ENCODE data around the gene LDLRAD2.

LDLRAD2 gene

DNA sequence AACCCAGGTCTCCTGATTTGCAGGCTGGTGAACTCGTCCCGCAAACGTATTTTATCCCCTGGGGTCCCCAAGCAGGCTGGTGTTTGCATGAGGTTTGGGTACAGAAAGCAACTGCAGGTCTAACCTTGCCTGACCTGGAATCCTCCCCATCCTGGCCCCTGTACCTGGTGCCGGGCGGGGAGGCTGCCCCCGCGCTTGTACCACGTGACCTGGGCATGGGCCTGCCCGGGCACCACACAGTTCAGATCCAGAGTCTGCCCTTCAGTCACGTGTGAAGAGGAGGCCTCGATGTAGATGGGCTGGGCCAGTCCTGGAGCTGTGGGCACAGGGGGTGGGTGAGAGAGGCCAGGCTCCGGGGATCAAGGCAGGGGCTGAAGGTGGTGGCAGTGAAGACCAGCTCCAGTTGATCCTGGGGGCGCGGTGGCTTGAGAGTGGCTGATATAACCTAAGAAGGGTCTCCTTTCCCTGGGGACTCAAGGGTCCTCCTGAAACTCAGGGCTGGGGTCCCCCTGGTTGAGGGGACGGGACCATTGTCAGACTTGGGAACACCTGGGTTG is 30.6 kb downstream of the LDLRAD2 start:
- no peak for DNase-seq (ENCODE audit: low spot score)

DNA sequence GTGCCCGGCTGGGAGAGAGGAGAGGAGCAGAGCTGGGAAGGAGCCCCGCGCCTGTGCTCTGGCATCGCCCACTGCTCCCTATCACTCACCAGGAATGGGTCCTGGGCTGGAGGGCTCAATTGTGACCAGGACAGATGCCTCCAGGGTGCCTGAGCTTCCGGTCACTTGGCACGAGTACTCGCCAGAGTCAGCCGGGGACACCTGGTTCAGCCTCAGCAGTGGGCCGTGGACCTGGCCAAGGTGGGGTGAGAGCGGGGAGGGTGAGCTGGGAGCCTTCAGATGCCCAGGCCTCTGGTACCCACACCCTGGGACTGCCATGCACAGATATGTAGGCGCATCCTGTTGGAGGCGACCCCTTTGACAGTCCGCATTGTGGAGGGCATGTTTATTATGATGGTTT is 31.1 kb downstream of the LDLRAD2 start:
- DNase-seq (ENCODE audit: low spot score), result no peak

DNA sequence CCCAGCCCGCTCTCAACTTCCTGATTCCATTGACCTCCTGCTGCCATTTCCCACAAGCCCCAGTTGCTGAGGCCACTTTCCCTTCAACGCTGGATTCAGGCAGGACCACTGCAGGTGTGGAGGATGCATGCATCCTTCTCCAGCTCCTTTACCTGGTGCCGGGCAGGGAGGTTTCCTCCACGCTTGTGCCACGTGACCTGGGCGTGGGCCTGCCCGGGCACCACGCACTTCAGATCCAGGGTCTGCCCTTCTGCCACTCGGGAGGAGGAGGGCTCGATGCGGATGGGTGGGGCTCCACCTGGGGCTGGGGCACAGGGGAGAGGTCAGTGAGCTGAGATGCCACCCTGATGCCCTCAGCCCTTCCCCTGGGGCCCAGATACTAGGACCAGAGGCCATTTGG is 31.9 kb downstream of the LDLRAD2 start:
- DNase-seq (ENCODE audit: low spot score), result no peak

DNA sequence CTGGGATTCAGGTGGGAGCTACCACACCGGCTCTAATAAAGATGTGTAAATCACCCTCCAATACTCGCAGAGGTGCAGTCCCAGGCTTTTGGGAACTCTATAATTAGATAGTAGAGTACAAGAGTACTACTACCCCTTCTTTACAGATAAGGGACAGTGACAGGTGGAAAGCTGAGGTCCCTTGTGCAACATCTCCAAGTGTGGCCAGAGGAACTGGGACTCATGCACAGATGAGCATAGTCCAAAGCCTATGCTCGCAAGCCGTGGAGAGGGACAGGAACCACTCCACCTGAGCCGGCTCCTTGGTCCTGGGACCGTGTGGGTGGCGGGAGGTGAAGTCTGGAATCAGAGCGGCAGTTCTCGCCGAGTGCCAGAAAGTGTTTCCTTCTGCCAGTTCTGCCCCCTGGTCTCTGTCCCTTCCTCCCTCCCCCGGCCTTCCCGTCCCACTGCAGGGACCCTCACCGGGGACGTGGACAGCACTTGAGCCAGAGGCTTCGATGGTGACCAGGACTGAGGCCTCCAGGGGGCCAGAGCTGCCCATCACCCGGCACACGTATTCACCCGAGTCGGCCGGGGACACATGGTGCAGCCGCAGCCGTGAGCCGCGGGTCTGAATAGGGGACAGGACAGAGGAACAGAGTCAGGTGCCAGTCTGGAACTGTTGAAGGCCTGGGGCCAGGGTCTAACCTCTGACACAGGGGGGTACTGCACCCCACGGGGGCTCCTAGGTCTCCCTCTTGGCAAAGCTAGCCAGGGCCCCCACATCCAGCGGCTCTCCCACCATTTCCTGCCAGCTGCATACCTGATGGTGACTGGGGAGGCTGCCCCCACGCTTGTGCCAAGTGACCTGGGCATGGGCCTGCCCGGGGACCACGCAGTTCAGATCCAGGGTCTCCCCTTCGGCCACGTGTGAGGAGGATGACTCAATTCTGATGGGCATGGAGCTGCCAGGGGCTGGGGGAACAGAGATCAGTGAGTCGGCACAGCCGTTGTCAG is 33.9 kb downstream of the LDLRAD2 start:
- no peak for DNase-seq (ENCODE audit: low spot score)

DNA sequence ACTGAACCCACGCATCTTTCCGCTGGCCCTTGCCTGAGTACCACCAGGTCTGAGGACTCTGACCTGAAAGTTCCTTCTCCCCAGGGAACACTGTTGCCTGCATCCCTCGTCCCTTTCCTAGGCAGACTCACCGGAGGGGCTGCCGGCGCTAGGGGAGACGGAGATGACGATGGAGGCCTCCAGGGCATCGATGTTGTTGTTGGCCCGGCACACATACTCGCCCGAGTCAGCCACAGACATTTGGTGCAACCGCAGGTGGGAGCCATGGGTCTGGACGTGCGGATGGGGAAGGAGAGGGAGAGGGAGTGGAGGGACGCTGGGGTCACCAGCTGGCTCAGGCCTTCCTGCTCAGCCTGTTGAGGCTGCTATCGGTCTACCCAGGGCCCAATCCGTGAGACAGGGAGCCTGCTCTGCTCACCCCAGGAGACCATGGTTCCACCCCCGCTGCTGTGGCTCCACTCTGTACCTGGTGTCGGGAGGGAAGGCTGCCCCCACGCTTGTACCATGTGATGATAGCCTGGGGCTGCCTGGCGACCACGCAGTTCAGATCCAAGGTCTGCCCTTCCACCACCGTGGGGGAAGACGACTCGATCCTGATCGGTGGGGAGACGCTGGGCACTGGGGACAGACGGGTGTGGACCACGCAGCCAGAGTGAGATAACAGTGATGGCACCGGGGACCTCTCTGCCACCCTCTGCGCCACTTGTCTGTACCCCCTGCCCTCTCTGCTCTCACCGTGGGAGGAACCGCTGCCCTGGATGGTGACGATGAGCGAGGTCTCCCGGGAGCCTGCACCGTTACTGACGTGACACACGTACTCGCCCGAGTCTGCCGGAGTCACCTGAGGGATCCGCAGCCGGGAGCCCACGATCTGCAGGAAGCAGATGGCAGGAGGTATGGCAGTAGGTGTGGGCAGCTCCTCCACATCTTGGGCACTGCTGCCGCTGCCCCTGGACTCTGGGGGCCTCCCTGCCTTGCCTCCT is 35.4 kb downstream of the LDLRAD2 start:
- no peak for DNase-seq (ENCODE audit: low spot score)

DNA sequence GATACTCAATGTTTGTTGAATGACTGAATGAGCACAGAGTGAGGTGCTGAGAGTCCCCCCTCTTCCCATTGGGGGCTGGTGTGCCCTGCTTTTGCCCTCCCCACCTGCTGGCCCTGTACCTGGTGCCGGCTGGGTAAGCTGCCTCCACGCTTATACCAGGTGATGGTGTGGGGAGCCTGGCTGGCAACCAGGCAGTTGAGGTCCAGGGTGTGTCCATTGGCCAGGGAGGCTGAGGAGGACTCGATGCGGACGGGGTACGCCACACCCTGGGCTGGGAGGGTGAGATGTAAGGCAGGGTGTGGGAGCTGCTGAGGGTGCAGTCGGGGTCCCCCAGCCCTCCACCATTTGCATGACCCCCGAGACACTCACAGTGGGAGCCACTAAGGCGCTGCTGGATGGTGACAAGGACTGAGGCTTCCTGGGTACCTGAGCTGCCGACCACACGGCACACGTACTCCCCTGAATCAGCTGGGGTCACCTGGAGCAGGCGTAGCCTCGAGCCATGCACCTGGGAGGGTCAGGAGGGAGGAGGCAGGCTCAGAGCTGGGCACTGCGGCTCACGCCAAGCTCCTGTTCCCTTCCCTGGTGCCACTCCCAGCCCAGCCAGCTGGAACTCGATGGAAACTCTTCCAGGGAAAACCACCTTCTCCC is 36.6 kb downstream of the LDLRAD2 start:
- no peak for DNase-seq (ENCODE audit: low spot score)

DNA sequence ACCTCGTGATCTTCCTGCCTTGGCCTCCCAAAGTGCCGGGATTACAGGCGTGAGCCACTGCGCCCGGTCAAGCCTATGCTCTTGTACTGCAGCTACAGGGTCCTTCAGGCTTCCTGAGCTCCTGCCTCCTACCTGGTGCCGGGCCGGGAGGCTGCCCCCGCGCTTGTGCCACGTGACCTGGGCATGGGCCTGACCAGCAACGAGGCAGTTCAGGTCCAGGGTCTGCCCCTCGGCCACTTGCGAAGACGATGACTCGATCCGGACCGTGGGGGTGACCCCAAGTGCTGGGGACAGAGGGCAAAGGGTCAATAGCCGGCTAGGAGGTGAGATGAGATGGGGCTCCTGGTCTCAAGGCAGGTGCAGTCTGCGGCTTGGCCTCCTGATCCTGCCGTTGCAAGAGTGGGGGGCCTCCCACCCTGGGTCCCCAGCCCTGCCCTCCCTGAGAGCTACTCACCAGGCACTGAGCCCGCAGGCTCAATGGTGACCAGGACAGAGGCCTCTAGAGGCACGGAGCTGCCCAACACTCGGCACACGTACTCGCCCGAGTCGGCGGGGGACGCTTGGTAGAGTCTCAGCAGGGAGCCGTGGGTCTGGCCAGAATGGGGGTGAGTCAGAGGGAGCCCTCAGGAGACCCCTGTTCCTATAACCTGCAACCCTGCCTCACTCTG is 38.0 kb downstream of the LDLRAD2 start:
- DNase-seq (ENCODE audit: low spot score), result no peak

DNA sequence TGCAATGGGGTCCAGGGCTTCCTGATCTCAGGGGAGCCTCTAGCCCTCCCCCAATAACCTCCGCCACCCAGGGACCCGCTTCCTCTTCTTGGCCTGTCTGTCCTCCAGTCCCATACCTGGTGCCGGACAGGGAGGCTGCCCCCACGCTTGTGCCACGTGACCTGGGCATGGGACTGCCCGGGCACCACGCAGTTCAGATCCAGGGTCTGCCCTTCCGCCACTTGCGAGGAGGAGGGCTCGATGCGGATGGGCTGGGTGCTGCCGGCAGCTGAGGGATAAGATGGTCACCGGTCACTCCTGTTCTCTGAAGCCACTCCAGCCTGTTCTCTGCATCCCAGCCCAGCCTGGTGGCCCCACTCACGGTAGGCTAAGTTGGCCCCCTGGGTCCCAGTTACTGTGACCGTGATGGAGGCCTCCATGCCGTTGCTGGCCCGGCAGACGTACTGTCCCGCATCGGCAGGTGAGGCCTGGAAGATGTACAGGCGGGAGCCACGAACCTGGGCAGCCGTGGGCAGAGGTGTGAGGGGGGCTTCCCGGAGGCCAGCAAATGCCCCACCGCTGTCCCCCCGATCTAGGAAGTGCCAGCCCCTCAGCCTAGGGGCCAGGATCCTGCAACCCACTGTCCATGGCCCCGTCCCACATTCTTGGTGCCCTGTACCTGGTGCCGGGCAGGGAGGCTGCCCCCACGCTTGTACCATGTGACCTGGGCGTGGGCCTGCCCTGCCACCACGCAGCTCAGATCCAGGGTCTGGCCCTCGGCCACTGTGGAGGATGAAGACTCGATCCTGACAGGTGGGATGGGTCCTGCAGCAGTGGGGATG is 39.6 kb downstream of the LDLRAD2 start:
- no peak for DNase-seq (ENCODE audit: low spot score)

DNA sequence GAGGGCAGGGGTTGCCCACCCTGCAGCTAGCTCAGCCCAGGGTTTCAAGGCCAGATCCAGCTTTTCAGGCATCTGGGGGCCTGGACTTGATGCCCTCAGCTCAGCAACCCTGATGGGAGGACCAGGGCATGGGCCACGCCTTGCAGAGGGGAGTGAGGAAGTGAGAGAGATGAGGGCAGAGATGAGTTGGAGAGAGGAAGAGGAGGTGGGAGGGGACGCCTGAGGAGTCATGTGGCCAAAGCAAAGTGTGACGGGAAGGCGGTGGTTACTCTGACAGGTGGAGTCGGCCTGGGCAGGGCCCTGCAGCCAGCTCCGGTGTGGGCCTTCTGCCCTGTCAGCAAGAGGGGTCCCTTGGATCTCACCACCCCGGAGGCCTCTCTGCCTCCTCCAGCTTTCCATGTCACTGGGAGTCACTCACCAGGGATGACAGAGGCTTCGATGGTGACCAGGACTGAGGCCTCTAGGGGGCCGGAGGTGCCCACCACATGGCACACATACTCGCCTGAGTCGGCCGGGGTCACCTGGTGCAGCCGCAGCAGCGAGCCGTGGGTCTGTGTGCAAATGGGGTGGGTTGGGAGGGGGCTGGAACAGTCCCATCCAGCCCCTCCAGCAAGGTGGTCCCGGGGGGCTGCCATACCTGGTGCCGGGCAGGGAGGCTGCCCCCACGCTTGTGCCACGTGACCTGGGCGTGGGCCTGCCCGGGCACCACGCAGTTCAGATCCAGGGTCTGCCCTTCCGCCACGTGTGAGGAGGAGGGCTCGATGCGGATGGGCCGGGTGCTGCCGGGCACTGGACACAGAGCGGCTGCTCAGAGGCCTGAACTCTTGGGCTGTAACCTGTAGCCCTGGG is 40.4 kb downstream of the LDLRAD2 start:
- DNase-seq (ENCODE audit: low spot score), result no peak

DNA sequence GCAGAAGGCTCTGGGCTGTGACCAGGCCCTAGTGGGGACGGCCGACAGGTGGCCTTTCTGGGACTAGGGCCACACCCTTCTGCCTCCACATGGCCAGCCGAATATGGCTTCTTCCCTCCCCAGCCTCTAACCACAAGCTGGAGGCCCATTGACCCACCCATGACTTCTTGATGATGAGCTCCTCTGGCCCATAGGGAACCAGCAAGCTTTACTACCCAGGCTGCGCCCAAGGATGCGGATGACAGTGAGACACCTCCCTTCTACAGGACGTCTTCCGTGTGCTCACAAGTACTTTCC is 41.0 kb downstream of the LDLRAD2 start:
- DNase-seq (ENCODE audit: low spot score), result no peak

DNA sequence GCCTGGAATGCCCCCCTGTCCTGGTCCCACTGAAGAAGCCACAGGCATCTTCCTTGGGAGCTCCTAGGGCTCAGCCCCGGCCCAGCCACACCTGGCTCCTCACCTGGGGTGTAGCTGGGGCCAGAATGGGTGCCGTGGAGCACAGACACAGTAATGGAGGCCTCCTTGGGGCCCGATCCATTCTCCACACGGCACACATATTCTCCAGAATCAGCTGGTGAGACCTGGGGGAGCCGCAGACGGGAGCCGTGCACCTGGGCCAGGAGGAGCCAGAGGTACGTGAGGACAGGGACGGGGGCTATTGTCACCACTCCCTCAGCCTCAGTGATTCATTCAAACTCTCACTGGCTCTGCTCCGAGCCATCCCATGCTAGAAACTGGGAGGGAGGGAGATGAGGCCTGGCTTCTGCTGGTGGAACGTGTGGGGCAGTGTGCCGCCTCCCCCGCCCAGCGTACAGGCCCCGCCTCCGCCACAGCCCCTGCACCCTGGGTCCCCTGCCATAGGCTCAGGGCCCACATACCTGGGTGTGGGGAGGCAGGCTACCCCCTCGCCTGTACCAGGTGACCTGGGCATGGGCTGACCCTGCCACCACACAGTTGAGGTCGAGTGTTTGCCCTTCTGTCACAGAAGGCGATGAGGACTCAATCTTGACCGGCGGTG is 42.2 kb downstream of the LDLRAD2 start:
- DNase-seq (ENCODE audit: low spot score), result no peak

DNA sequence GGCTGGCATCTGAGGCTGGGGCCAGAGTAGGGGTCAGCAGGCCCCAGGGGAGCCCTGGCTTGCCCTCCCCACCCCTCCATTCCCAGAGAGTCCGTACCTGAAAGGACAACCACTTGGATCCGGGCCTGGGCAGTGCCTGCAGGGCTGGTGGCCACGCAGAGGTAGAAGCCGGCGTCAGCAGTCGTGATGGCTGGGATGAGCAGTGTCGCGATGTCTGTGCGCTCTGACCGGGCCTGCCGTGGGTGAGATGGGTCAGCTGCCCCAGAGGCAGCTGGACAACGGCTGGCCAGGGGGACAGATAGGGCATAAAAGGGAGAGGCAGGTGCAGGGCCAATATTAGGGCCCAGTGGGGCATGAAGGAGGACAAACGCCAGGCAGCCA is 42.7 kb downstream of the LDLRAD2 start:
- DNase-seq (ENCODE audit: low spot score), result no peak

DNA sequence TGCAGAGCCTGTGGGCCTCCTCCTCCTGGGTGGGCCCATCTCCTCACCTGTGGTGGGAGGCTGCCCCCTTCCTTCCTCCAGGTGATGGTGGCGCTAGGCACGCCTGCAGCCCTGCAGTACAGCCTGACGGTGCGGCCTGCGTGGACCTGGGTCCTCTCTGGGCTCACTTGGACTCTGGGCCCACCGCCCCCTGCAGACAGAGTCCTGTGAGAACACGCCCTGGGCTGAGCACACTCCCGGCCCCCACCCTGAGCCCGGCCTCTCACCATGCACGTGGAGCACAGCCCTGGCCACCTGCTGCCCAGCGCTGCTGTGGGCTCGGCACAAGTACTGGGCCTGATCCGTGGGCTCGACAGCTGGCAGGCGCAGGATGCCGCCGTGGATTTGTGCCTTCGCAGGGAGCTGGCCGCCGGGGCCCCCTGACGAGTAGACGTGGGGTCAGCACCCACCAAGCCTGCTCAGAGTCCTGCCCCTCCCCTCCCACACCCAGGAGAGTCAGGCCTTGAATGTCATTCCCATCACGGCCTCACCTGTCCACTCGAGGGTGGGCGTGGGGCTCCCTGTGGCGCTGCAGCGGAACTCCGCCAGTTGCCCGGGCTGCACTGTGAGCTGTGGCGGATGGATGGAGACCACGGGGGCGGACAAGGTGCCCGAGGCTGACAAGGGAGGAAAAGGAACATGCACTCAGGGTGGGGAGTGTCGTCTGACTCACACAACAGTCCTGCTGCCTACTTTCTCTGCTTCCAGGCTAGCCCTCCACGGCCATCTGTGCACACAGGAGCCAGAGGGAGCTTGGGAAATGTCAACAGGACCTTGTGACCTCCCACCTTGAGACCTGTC is 43.4 kb downstream of the LDLRAD2 start:
- DNase-seq (ENCODE audit: low spot score), result no peak

DNA sequence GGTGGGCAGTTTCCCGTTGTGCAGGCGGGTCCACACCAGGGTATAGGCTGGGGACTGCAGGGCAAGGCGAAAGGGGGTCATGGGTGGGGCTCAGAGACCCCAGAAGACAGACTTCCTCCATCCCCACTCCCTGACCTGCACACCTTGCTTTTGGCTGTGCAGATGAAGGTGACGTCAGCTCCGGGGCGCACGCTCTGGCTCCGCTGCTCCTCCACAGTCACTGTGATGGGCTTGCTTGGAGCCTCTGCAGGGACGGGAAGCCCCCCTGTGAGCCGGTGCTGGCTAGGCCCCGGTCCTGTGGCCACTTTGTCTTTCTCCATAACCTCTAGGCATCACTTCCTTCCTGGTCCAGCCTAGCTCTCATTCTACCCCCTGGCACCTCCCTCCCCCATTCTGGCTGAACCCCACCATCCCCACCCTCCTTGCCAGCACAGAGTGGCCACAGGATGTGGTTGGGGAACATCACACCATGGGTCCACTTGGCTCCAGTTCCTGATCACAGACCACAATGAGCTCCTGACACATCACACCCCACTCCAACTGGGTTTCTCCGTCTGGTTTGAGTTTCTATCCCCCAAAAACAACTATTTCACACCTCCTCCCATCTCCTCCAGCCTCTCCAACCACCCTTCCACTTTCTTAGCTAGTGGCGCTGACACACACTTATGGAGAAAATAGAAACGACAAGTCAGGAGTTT is 45.2 kb downstream of the LDLRAD2 start:
- DNase-seq (ENCODE audit: low spot score), result no peak

DNA sequence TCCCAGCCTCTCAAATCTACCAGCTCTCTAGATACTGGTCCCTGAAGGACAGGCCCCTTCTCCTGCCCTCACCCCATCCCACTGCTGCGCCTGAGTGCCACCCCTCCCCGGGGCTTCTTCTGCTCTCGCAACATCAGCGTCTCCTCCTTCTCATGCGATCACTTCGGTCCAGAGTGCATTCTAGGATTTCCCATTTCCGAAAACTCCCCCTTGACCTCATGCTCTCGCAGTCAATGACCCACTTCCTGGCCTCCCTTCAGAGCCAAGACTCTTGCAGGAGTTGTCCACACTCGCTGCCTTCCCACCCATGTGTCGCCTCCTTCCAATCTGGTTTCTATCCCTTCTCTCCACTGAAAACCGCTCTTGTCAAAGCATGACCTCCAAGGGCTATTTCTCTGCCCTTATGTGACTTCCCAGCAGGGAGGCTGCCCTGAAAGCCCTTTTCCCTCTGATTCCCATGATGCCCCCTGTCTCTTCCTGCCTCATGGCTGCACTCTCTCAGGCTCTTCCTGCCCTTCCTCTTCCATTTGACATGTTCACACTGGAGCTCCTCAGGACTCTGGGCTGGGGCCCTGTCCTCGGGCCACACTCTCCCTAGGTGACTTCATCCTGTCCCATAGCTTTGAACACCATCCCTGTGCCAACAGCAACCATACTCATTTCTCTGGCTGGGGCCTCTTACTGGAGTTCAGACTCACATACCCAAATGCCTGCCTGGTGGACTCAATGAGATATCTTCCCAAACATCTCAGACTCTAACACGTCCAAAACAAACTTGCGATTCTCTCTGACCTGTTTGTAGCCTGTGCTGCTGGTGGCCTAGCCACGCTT is 46.0 kb downstream of the LDLRAD2 start:
- DNase-seq (ENCODE audit: low spot score), result no peak

DNA sequence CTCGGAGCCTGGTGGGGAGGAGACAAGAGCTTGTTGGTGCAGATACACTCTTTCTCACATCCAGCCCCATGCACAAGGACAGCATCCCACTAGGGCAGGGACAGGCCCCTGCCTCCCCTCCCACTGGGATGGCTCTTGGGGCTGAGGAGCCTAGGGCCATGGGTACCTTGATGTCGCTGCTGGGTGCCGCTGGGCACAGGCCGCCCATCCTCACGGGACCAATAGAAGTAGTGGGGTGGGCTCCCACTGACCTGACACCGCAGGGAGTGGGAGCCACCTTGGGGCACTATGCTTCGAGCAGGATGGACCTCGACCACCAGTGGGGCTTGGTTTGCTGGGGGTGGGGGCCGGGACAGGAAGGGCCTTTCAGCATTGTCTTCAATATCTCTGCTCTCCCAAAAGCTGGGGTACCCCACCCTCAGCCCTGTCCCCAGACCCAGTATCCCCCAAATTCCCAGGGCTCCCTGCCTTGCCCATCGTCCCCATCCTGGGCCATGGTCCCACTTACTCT is 47.7 kb downstream of the LDLRAD2 start:
- DNase-seq (ENCODE audit: low spot score), result no peak

DNA sequence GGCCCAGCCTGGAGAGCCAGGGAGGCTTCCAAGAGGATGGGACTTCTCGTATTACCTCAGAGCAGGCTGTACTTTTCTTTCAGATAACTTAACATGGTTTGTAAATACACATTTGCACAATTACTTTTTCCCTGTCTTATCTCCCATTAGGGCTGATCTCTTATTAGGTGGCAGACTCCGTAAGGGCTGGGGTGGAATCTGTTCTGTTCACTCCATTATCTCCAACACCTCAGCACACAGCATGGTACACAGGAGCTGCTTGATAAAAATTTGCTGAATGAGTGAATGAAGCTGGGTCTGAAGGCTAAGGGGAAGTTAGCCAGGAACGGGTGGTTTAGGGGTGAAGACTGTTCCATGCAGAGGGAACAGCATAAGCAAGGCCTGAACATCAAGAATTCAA is 48.9 kb downstream of the LDLRAD2 start:
- no peak for DNase-seq (ENCODE audit: low spot score)
